ENCODE results near the gene NCCRP1.

DNA sequence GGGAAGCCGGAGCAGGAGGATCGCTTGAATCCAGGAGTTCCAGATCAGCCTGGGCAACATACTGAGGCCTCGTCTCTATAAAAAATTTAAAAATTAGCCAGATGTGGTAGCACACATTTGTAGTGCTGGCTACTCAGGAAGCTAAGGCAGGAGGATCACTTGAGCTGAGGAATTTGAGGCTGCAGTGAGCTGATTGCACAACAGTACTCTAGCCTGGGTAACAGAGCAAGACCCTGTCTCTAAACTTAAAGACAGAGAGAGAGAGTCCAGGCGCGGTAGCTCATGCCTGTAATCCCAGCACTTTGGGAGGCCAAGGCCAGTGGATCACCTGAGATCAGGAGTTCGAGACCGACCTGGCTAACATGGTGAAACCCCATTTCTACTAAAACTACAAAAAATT, 43.7 kb downstream of the NCCRP1 start:
- TF ChIP-seq RAD21 (IDR thresholded peaks at IDR 0.05; ENCODE audit: low read length) (no peak), FOSL2 (IDR thresholded peaks at IDR 0.05; ENCODE audit: borderline replicate concordance, low read depth) (no peak), CHD2 (IDR thresholded peaks at IDR 0.05; ENCODE audit: low read length, partially characterized antibody) (no peak), TCF12 (IDR thresholded peaks at IDR 0.05) (no peak), EP300 (IDR thresholded peaks at IDR 0.05; ENCODE audit: borderline replicate concordance in 1 of 2, low read depth in 1 of 2, low read length in 1 of 2) (no peak), POLR2AphosphoS5 (IDR thresholded peaks at IDR 0.05; ENCODE audit: low read depth, low read length) (no peak), RCOR1 (IDR thresholded peaks at IDR 0.05; ENCODE audit: low read length) (no peak)
- TF ChIP-seq, protein P1, sequence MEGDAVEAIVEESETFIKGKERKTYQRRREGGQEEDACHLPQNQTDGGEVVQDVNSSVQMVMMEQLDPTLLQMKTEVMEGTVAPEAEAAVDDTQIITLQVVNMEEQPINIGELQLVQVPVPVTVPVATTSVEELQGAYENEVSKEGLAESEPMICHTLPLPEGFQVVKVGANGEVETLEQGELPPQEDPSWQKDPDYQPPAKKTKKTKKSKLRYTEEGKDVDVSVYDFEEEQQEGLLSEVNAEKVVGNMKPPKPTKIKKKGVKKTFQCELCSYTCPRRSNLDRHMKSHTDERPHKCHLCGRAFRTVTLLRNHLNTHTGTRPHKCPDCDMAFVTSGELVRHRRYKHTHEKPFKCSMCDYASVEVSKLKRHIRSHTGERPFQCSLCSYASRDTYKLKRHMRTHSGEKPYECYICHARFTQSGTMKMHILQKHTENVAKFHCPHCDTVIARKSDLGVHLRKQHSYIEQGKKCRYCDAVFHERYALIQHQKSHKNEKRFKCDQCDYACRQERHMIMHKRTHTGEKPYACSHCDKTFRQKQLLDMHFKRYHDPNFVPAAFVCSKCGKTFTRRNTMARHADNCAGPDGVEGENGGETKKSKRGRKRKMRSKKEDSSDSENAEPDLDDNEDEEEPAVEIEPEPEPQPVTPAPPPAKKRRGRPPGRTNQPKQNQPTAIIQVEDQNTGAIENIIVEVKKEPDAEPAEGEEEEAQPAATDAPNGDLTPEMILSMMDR (IDR thresholded peaks at IDR 0.05) = no peak
- TF ChIP-seq, protein P2, sequence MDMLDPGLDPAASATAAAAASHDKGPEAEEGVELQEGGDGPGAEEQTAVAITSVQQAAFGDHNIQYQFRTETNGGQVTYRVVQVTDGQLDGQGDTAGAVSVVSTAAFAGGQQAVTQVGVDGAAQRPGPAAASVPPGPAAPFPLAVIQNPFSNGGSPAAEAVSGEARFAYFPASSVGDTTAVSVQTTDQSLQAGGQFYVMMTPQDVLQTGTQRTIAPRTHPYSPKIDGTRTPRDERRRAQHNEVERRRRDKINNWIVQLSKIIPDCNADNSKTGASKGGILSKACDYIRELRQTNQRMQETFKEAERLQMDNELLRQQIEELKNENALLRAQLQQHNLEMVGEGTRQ (IDR thresholded peaks at IDR 0.05; ENCODE audit: borderline replicate concordance, low read depth, low read length) = no peak
- TF ChIP-seq, protein P3, sequence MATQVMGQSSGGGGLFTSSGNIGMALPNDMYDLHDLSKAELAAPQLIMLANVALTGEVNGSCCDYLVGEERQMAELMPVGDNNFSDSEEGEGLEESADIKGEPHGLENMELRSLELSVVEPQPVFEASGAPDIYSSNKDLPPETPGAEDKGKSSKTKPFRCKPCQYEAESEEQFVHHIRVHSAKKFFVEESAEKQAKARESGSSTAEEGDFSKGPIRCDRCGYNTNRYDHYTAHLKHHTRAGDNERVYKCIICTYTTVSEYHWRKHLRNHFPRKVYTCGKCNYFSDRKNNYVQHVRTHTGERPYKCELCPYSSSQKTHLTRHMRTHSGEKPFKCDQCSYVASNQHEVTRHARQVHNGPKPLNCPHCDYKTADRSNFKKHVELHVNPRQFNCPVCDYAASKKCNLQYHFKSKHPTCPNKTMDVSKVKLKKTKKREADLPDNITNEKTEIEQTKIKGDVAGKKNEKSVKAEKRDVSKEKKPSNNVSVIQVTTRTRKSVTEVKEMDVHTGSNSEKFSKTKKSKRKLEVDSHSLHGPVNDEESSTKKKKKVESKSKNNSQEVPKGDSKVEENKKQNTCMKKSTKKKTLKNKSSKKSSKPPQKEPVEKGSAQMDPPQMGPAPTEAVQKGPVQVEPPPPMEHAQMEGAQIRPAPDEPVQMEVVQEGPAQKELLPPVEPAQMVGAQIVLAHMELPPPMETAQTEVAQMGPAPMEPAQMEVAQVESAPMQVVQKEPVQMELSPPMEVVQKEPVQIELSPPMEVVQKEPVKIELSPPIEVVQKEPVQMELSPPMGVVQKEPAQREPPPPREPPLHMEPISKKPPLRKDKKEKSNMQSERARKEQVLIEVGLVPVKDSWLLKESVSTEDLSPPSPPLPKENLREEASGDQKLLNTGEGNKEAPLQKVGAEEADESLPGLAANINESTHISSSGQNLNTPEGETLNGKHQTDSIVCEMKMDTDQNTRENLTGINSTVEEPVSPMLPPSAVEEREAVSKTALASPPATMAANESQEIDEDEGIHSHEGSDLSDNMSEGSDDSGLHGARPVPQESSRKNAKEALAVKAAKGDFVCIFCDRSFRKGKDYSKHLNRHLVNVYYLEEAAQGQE (IDR thresholded peaks at IDR 0.05; ENCODE audit: low read depth, low read length) = no peak
- TF ChIP-seq, protein P4, sequence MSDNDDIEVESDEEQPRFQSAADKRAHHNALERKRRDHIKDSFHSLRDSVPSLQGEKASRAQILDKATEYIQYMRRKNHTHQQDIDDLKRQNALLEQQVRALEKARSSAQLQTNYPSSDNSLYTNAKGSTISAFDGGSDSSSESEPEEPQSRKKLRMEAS (IDR thresholded peaks at IDR 0.05; ENCODE audit: low read depth) = no peak
